Measurements from ENCODE around the gene CASKIN1. TPM values are rescaled to one million over a fixed set of nuclear protein-coding genes. Genes with fewer than 3 reads are reported as not detected.

The CASKIN1 gene
- total and polyA plus RNA-seq, 2 donors from 2014 or later = 0.30 to 0.66 TPM

DNA sequence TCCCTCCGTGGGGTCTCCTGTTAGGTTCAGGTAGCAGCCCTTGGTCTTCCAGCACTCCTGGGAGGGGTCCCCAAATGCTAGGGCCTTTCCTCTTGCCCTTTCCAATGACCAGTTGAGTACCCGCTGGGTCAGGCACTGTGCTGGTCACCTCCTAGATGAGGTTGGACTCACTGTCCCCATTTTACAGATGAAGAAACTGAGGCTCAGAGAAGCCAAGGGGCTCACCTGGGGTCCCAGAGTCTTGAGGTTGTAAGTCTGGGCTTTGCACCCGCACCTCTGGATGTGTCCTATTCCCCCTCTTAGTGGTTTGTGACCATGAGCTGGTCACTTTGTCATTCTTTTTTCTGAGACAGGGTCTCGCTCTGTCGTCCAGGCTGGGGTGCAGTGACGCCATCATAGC is 1.4 kb upstream of the CASKIN1 start:
- intact Hi-C loops (cut with DNase I) = no loop called here
- Histone ChIP-seq H3K36me3 (ENCODE audit: control insufficient read depth in 2 of 3, insufficient read depth in 3 of 3, low read length in 3 of 3) (no peaks in the 10 kb centered on the region), H3K27ac (ENCODE audit: low read depth in 2 of 2, low read length in 2 of 2) (no peak overlapping the region), H3K9ac (ENCODE audit: low read length in 3 of 3) (no peak overlapping the region), H3K4me3 (ENCODE audit: low read length in 3 of 3) (no peak overlapping the region), H3K4me1 (ENCODE audit: control insufficient read depth in 2 of 3, insufficient read depth in 2 of 3, low read depth in 1 of 3, low read length in 3 of 3) (peaks cover 0 to 3% (median 0%) of the 10 kb centered on the region in 3 donors), H3K27me3 (ENCODE audit: control insufficient read depth, insufficient read depth, low read length) (no peaks in the 10 kb centered on the region), H3K9me3 (ENCODE audit: control insufficient read depth in 2 of 3, insufficient read depth in 1 of 3, low read length in 3 of 3) (no peaks in the 10 kb centered on the region)
- DNase-seq (no peak), FAIRE-seq (no peak)
- TF ChIP-seq, protein P1, sequence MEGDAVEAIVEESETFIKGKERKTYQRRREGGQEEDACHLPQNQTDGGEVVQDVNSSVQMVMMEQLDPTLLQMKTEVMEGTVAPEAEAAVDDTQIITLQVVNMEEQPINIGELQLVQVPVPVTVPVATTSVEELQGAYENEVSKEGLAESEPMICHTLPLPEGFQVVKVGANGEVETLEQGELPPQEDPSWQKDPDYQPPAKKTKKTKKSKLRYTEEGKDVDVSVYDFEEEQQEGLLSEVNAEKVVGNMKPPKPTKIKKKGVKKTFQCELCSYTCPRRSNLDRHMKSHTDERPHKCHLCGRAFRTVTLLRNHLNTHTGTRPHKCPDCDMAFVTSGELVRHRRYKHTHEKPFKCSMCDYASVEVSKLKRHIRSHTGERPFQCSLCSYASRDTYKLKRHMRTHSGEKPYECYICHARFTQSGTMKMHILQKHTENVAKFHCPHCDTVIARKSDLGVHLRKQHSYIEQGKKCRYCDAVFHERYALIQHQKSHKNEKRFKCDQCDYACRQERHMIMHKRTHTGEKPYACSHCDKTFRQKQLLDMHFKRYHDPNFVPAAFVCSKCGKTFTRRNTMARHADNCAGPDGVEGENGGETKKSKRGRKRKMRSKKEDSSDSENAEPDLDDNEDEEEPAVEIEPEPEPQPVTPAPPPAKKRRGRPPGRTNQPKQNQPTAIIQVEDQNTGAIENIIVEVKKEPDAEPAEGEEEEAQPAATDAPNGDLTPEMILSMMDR (IDR thresholded peaks at IDR 0.05; ENCODE audit: borderline replicate concordance, extremely low read depth, insufficient read depth) = no peak

DNA sequence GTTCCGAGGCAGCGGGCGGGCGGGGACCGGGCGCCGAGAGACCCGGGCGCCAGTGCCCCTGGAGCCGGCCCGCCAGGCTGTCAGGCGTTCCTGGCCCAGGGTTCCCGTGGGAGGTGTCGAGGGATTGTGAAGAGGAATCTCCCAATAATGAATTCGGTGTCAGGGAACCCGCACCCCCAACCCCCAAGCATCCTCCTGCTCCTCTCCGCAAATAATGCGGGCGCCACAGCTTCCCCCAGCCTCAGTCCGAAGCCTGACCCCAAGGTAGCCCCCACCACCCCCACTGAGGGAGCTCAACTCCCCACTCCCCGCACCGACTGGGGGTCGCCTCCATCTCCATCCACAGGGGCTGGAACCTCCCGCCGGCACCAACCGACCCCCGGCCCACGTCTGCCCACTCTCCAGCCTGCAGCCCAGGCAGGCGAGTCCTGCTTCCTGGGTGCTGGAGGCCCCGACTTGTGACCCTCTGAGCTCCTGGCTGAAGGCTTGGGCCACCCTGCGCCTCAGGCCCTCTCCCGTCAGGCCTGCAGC is 641 bp upstream of the CASKIN1 start:
- intact Hi-C loops (cut with DNase I) = no loop called here
- FAIRE-seq = no peak
- no peak overlapping the region for H3K4me3 ChIP-seq (ENCODE audit: low read length in 3 of 3)
- no peak overlapping the region for H3K27ac ChIP-seq (ENCODE audit: low read depth in 2 of 2, low read length in 2 of 2)
- no peaks in the 10 kb centered on the region for H3K9me3 ChIP-seq (ENCODE audit: control insufficient read depth in 2 of 3, insufficient read depth in 1 of 3, low read length in 3 of 3)
- no peak overlapping the region for H3K9ac ChIP-seq (ENCODE audit: low read length in 3 of 3)
- peaks cover 0 to 3% (median 0%) of the 10 kb centered on the region in 3 donors for H3K4me1 ChIP-seq (ENCODE audit: control insufficient read depth in 2 of 3, insufficient read depth in 2 of 3, low read depth in 1 of 3, low read length in 3 of 3)
- H3K27me3 ChIP-seq (ENCODE audit: control insufficient read depth, insufficient read depth, low read length) = no peaks in the 10 kb centered on the region
- H3K36me3 ChIP-seq (ENCODE audit: control insufficient read depth in 2 of 3, insufficient read depth in 3 of 3, low read length in 3 of 3) = no peaks in the 10 kb centered on the region
- TF ChIP-seq, protein P1 (IDR thresholded peaks at IDR 0.05; ENCODE audit: borderline replicate concordance, extremely low read depth, insufficient read depth) = no peak
- no peak for DNase-seq

DNA sequence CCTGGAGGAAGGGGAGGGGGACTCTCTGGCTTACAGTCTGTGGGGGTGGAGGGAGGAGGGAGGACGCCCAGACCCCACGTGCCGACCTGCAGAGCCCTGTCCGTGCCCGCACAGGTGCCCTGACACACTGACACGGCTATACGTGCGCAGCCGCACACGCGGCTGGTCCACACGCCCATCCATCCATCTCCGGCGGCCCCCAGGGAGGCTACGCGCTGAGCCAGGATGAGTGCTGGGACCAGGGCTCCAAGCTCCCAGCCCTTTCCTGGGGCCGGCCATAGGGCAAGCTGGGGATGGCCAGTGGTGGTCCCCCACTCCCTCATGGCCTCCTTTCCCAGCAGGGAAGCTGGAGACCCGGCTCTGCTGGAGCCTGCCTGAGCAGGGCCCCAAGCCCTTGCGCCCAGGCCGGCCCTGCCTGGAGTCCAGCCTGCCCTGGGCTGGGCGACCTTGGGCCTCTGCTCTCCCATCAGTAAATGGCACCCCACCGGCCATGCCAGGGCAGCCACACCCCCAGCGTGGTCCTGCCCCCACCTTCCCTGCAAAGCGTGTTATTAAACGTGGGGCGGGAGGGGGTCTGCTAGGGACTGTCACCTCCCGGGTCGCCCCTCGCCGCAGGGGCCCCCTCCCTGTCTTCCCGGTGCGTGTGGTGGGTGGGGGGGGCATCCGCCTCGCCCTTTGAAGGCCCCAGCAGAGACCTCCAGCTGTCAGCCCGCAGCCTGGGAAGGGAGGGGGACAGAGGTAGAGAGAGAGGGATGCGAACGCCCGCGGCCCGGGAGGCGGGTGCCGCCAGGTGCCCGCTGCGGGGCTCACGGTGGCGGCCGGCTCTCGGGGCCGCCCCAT is 863 bp downstream of the CASKIN1 start:
- Histone ChIP-seq H3K36me3 (ENCODE audit: control insufficient read depth in 2 of 3, insufficient read depth in 3 of 3, low read length in 3 of 3) (no peaks in the 10 kb centered on the region), H3K27ac (ENCODE audit: low read depth in 2 of 2, low read length in 2 of 2) (no peak overlapping the region), H3K4me1 (ENCODE audit: control insufficient read depth in 2 of 3, insufficient read depth in 2 of 3, low read depth in 1 of 3, low read length in 3 of 3) (peaks cover 0 to 3% (median 0%) of the 10 kb centered on the region in 3 donors), H3K9ac (ENCODE audit: low read length in 3 of 3) (no peak overlapping the region), H3K9me3 (ENCODE audit: control insufficient read depth in 2 of 3, insufficient read depth in 1 of 3, low read length in 3 of 3) (no peaks in the 10 kb centered on the region), H3K4me3 (ENCODE audit: low read length in 3 of 3) (no peak overlapping the region), H3K27me3 (ENCODE audit: control insufficient read depth, insufficient read depth, low read length) (no peaks in the 10 kb centered on the region)
- DNase-seq (peak in 2 of 5 donors; percentile 39 to 61), FAIRE-seq (no peak)
- intact Hi-C loops (cut with DNase I) = no loop called here
- TF ChIP-seq, protein P1 (IDR thresholded peaks at IDR 0.05; ENCODE audit: borderline replicate concordance, extremely low read depth, insufficient read depth) = no peak

All from kidney (tissue), 14 donors.